AG04449 (cell line): Measurements from ENCODE around the gene NELL1.

Experiments
- CTCF ChIA-PET: fragments of 350-600 bp; formaldehyde crosslinking; extraction: SDS; loops from one replicate; lab custom pipeline; 2021; ENCODE audit warnings: antibody characterized with exemption; lab: Yijun Ruan, JAX
- POLR2A ChIA-PET: fragments of 400-600, 350-600 bp; formaldehyde crosslinking; extraction: SDS; loops from one replicate; lab custom pipeline; 2020; ENCODE audit warnings: antibody characterized with exemption, inconsistent platforms; lab: Yijun Ruan, JAX
- DNase-seq: peaks from one replicate; pipeline ENCODE4 v3.0.0-alpha.2; 2010; ENCODE audit warnings: low read depth, low spot score
- H3K4me3 ChIP-seq: 2 replicates; pipeline ENCODE4 v1.5.1; 2011; ENCODE audit warnings: low read depth, mild to moderate bottlenecking, control low read depth, low read length
- CTCF ChIP-seq: IDR thresholded peaks from one replicate; pipeline ENCODE4 v1.5.1; 2011; ENCODE audit warnings: mild to moderate bottlenecking, moderate library complexity, low read length, control low read depth, inconsistent platforms; ENCODE audit not compliant: insufficient read depth; ENCODE audit errors: missing control alignments

The NELL1 gene

GRCh38 chr11:20639688-20640087, 29.7 kb upstream of the NELL1 start:
- no peak for DNase-seq
- TF ChIP-seq CTCF: no peak
- ChIA-PET POLR2A (no interaction called here), CTCF (no interaction called here)
- H3K4me3 ChIP-seq: no peak overlapping the region

- no peak for TF ChIP-seq CTCF
- no peak overlapping the region for H3K4me3 ChIP-seq
- CTCF ChIA-PET: no interaction called here
- POLR2A ChIA-PET: no interaction called here
- no peak for DNase-seq
These were observed 29.0 kb upstream of the NELL1 start for GRCh38 chr11:20640401-20640800.

GRCh38 chr11:20644360-20644759, 25.0 kb upstream of the NELL1 start:
- no peak overlapping the region for H3K4me3 ChIP-seq
- TF ChIP-seq CTCF: no peak
- POLR2A ChIA-PET: no interaction called here
- CTCF ChIA-PET: no interaction called here
- no peak for DNase-seq

GRCh38 chr11:20647976-20648565, 21.3 kb upstream of the NELL1 start:
- H3K4me3 ChIP-seq: no peak overlapping the region
- DNase-seq: no peak
- CTCF ChIA-PET: interaction anchor here (0.6 to 3.6 kb wide), 11 partner anchors 9 to 1659 kb away, joined by 3 to 20 read pairs (median 3); no protein-coding TSS in a partner anchor
- peak; percentile 71 for TF ChIP-seq CTCF
- POLR2A ChIA-PET: no interaction called here

GRCh38 chr11:20652150-20652806, 17.1 kb upstream of the NELL1 start:
- no peak for DNase-seq
- H3K4me3 ChIP-seq: no peak overlapping the region
- ChIA-PET POLR2A (no interaction called here), CTCF (interaction anchor here (0.8 to 1.3 kb wide), 3 partner anchors 10 to 21 kb away, joined by 3 to 4 read pairs (median 3); no protein-coding TSS in a partner anchor)
- no peak for TF ChIP-seq CTCF

GRCh38 chr11:20654038-20654437, 15.3 kb upstream of the NELL1 start:
- CTCF ChIA-PET: no interaction called here
- H3K4me3 ChIP-seq: no peak overlapping the region
- POLR2A ChIA-PET: no interaction called here
- DNase-seq: no peak
- TF ChIP-seq CTCF: no peak
